Activated naive CD8-positive, alpha-beta T cell treated with anti-CD3 and anti-CD28 coated beads, Interleukin-2, amount 10 ng/mL, durations not matched to agents 7 days and 5 days (primary cell): Measurements from ENCODE around the gene CT47A1. TPM values are rescaled to one million over a fixed set of nuclear protein-coding genes. Genes with fewer than 3 reads are reported as not detected.
"Not testable (repeated sequence)": the region's sequence is repeated elsewhere in the genome, so short reads cannot be mapped to it uniquely, and the experiment has no call there.

Experiments
- ATAC-seq: fragments of 150-1000 bp; cut with Tn5 transposase; one replicate; pipeline ENCODE4 v1.10.0; 2021; ENCODE audit warnings: low read depth, moderate library complexity
- POLR2A ChIA-PET: fragments of 350-600 bp; sonication (Branson Sonifier 250); formaldehyde crosslinking; loops from one replicate; lab custom pipeline; 2021; ENCODE audit warnings: antibody characterized with exemption; lab: Charles Lee
- DNase-seq: peaks from one replicate; pipeline ENCODE4 v3.0.0; 2021
- H3K27ac Mint-ChIP-seq: one replicate; pipeline ENCODE4 v1.8.0; 2022; ENCODE audit warnings: mild to moderate bottlenecking, mixed read lengths
- H3K27me3 Mint-ChIP-seq: one replicate; pipeline ENCODE4 v1.8.0; 2022; ENCODE audit warnings: mild to moderate bottlenecking, moderate library complexity, mixed read lengths
- H3K36me3 Mint-ChIP-seq: one replicate; pipeline ENCODE4 v1.8.0; 2021; ENCODE audit warnings: mild to moderate bottlenecking, mixed read lengths
- H3K4me1 Mint-ChIP-seq: one replicate; pipeline ENCODE4 v1.8.0; 2021; ENCODE audit warnings: mixed read lengths
- H3K4me3 Mint-ChIP-seq: one replicate; pipeline ENCODE4 v1.8.0; 2022; ENCODE audit warnings: mild to moderate bottlenecking, moderate library complexity, mixed read lengths
- H3K9me3 Mint-ChIP-seq: one replicate; pipeline ENCODE4 v1.8.0; 2021; ENCODE audit warnings: mixed read lengths
- total RNA-seq, 2 experiments: library from RNA; stranded (reverse); gene quantifications; one replicate each; pipeline ENCODE4 v1.2.3, GENCODE V29; 2021

The CT47A1 gene
- total RNA-seq: not detected

- H3K4me3 Mint-ChIP-seq, H3K27ac Mint-ChIP-seq, H3K4me1 Mint-ChIP-seq, H3K36me3 Mint-ChIP-seq, H3K9me3 Mint-ChIP-seq, H3K27me3 Mint-ChIP-seq, ATAC-seq, POLR2A ChIA-PET, DNase-seq: not testable (repeated sequence)
These were observed at the start of gene CT47A1 for GRCh38 chrX:120985660-120986059. Gene CT47A1, minus strand, starts transcription at chrX:120985760. Its CDS starts 231 bp downstream, at chrX:120985529.

- Mint-ChIP-seq H3K27me3 (no peaks in the 10 kb centered on the region), H3K4me3 (no peak overlapping the region), H3K4me1 (no peaks in the 10 kb centered on the region), H3K36me3 (no peaks in the 10 kb centered on the region), H3K27ac (no peak overlapping the region), H3K9me3 (no peaks in the 10 kb centered on the region)
- POLR2A ChIA-PET: no interaction called here
- ATAC-seq (no peak), DNase-seq (no peak)
These were observed 47.0 kb upstream of the CT47A1 start for GRCh38 chrX:121032531-121032930.

- POLR2A ChIA-PET: no interaction called here
- H3K4me1 Mint-ChIP-seq: no peaks in the 10 kb centered on the region
- ATAC-seq: no peak
- no peaks in the 10 kb centered on the region for H3K9me3 Mint-ChIP-seq
- no peak overlapping the region for H3K4me3 Mint-ChIP-seq
- peaks cover 2% of the 10 kb centered on the region for H3K27me3 Mint-ChIP-seq
- no peak overlapping the region for H3K27ac Mint-ChIP-seq
- no peak for DNase-seq
- H3K36me3 Mint-ChIP-seq: no peaks in the 10 kb centered on the region
These were observed 44.5 kb upstream of the CT47A1 start for GRCh38 chrX:121030083-121030482.

- ATAC-seq: no peak
- no peak for DNase-seq
- Mint-ChIP-seq H3K36me3 (no peaks in the 10 kb centered on the region), H3K4me3 (no peak overlapping the region), H3K9me3 (no peaks in the 10 kb centered on the region), H3K4me1 (no peaks in the 10 kb centered on the region), H3K27ac (no peak overlapping the region), H3K27me3 (peaks cover 2% of the 10 kb centered on the region)
- POLR2A ChIA-PET: no interaction called here
These were observed 42.9 kb upstream of the CT47A1 start for GRCh38 chrX:121028419-121028818.

- Mint-ChIP-seq H3K36me3 (no peaks in the 10 kb centered on the region), H3K27me3 (no peaks in the 10 kb centered on the region), H3K4me3 (no peak overlapping the region), H3K4me1 (no peaks in the 10 kb centered on the region), H3K27ac (no peak overlapping the region), H3K9me3 (no peaks in the 10 kb centered on the region)
- ATAC-seq (no peak), DNase-seq (no peak)
- POLR2A ChIA-PET: no interaction called here
These were observed 29.3 kb upstream of the CT47A1 start for GRCh38 chrX:121014826-121015225.

- H3K27me3 Mint-ChIP-seq: no peaks in the 10 kb centered on the region
- DNase-seq: no peak
- no peak overlapping the region for H3K4me3 Mint-ChIP-seq
- no peaks in the 10 kb centered on the region for H3K36me3 Mint-ChIP-seq
- no peaks in the 10 kb centered on the region for H3K4me1 Mint-ChIP-seq
- POLR2A ChIA-PET: no interaction called here
- no peak overlapping the region for H3K27ac Mint-ChIP-seq
- no peak for ATAC-seq
- no peaks in the 10 kb centered on the region for H3K9me3 Mint-ChIP-seq
These were observed 28.4 kb upstream of the CT47A1 start for GRCh38 chrX:121013897-121014455.

- Mint-ChIP-seq H3K27ac (no peak overlapping the region), H3K4me1 (no peaks in the 10 kb centered on the region), H3K36me3 (no peaks in the 10 kb centered on the region), H3K9me3 (no peaks in the 10 kb centered on the region), H3K4me3 (no peak overlapping the region), H3K27me3 (no peaks in the 10 kb centered on the region)
- ATAC-seq (no peak), DNase-seq (no peak)
- POLR2A ChIA-PET: no interaction called here
These were observed 25.7 kb upstream of the CT47A1 start for GRCh38 chrX:121011254-121011653.

GRCh38 chrX:121010218-121010617 lies 24.7 kb upstream of the CT47A1 start:
- POLR2A ChIA-PET: no interaction called here
- no peak for DNase-seq
- H3K27me3 Mint-ChIP-seq: peaks cover 2% of the 10 kb centered on the region
- H3K9me3 Mint-ChIP-seq: no peaks in the 10 kb centered on the region
- no peaks in the 10 kb centered on the region for H3K36me3 Mint-ChIP-seq
- H3K4me1 Mint-ChIP-seq: no peaks in the 10 kb centered on the region
- H3K4me3 Mint-ChIP-seq: no peak overlapping the region
- no peak overlapping the region for H3K27ac Mint-ChIP-seq
- no peak for ATAC-seq

- Mint-ChIP-seq H3K9me3 (no peaks in the 10 kb centered on the region), H3K4me3 (no peak overlapping the region), H3K27ac (no peak overlapping the region), H3K36me3 (no peaks in the 10 kb centered on the region), H3K27me3 (peaks cover 2% of the 10 kb centered on the region), H3K4me1 (no peaks in the 10 kb centered on the region)
- no peak for ATAC-seq
- POLR2A ChIA-PET: no interaction called here
- DNase-seq: no peak
These were observed 24.2 kb upstream of the CT47A1 start for GRCh38 chrX:121009764-121010163.

- POLR2A ChIA-PET: no interaction called here
- Mint-ChIP-seq H3K4me1 (no peaks in the 10 kb centered on the region), H3K27me3 (peaks cover 2% of the 10 kb centered on the region), H3K4me3 (no peak overlapping the region), H3K27ac (no peak overlapping the region), H3K9me3 (no peaks in the 10 kb centered on the region), H3K36me3 (no peaks in the 10 kb centered on the region)
- ATAC-seq (no peak), DNase-seq (no peak)
These were observed 23.4 kb upstream of the CT47A1 start for GRCh38 chrX:121008920-121009319.

- no peak overlapping the region for H3K27ac Mint-ChIP-seq
- H3K4me1 Mint-ChIP-seq: no peaks in the 10 kb centered on the region
- no peaks in the 10 kb centered on the region for H3K36me3 Mint-ChIP-seq
- H3K9me3 Mint-ChIP-seq: no peaks in the 10 kb centered on the region
- no peaks in the 10 kb centered on the region for H3K27me3 Mint-ChIP-seq
- H3K4me3 Mint-ChIP-seq: no peak overlapping the region
- no peak for ATAC-seq
- DNase-seq: no peak
- POLR2A ChIA-PET: no interaction called here
These were observed 15.0 kb upstream of the CT47A1 start for GRCh38 chrX:121000589-121000988.

- ATAC-seq (no peak), DNase-seq (no peak)
- no peak overlapping the region for H3K4me3 Mint-ChIP-seq
- POLR2A ChIA-PET: no interaction called here
- H3K27me3 Mint-ChIP-seq: no peaks in the 10 kb centered on the region
- no peaks in the 10 kb centered on the region for H3K4me1 Mint-ChIP-seq
- H3K9me3 Mint-ChIP-seq: no peaks in the 10 kb centered on the region
- no peak overlapping the region for H3K27ac Mint-ChIP-seq
- H3K36me3 Mint-ChIP-seq: no peaks in the 10 kb centered on the region
These were observed 13.9 kb upstream of the CT47A1 start for GRCh38 chrX:120999413-120999812.

GRCh38 chrX:120956500-120956899 lies 29.1 kb downstream of the CT47A1 start, which contains the start of gene CT47A7:
Gene CT47A7, minus strand, starts transcription at chrX:120956600. Its CDS starts 255 bp downstream, at chrX:120956345.
- H3K27ac Mint-ChIP-seq, H3K27me3 Mint-ChIP-seq, H3K36me3 Mint-ChIP-seq, DNase-seq, H3K4me3 Mint-ChIP-seq, ATAC-seq, H3K4me1 Mint-ChIP-seq, POLR2A ChIA-PET, H3K9me3 Mint-ChIP-seq: not testable (repeated sequence)
